Mesendoderm (in vitro differentiated cells): ENCODE data around the gene CLSTN3.

Experiments
- DNase-seq: peaks from one replicate; pipeline ENCODE4 v3.0.0; 2013
- H2AK5ac ChIP-seq: 2 replicates; pipeline ENCODE4 v1.6.1; 2013; ENCODE audit warnings: low read length, inconsistent platforms
- H2BK120ac ChIP-seq: 2 replicates; pipeline ENCODE4 v1.6.1; 2013; ENCODE audit warnings: low read depth, mild to moderate bottlenecking, low read length, moderate library complexity, mixed read lengths
- H2BK15ac ChIP-seq: replicated peaks from 2 replicates; pipeline ENCODE4 v1.6.1; 2013; ENCODE audit warnings: low read depth, mild to moderate bottlenecking, moderate library complexity
- H2BK5ac ChIP-seq: 2 replicates; pipeline ENCODE4 v1.6.1; 2013; ENCODE audit warnings: low read length, inconsistent platforms
- H3K18ac ChIP-seq: 2 replicates; pipeline ENCODE4 v1.6.1; 2013; ENCODE audit warnings: mild to moderate bottlenecking, low read length, mixed read lengths
- H3K23ac ChIP-seq: one replicate; pipeline ENCODE4 v1.6.1; 2013; ENCODE audit warnings: low read length
- H3K27ac ChIP-seq: 2 replicates; pipeline ENCODE4 v1.5.1; 2013; ENCODE audit warnings: low read depth, mild to moderate bottlenecking, inconsistent platforms, low read length, moderate library complexity
- H3K27me3 ChIP-seq: 2 replicates; pipeline ENCODE4 v1.6.1; 2013; ENCODE audit warnings: low read length, control low read depth, mild to moderate bottlenecking, inconsistent platforms; ENCODE audit not compliant: insufficient read depth, poor library complexity
- H3K36me3 ChIP-seq: 2 replicates; pipeline ENCODE4 v1.6.1; 2013; ENCODE audit warnings: low read length, inconsistent platforms; ENCODE audit not compliant: control insufficient read depth, insufficient read depth
- H3K4ac ChIP-seq: one replicate; pipeline ENCODE4 v1.6.1; 2013; ENCODE audit warnings: low read depth, mild to moderate bottlenecking, low read length, moderate library complexity
- H3K4me1 ChIP-seq: 2 replicates; pipeline ENCODE4 v1.6.1; 2013; ENCODE audit warnings: low read depth, low read length, inconsistent platforms; ENCODE audit not compliant: control insufficient read depth
- H3K4me2 ChIP-seq: 2 replicates; pipeline ENCODE4 v1.6.1; 2013; ENCODE audit warnings: low read length
- H3K4me3 ChIP-seq: 2 replicates; pipeline ENCODE4 v1.5.1; 2013; ENCODE audit warnings: mild to moderate bottlenecking, low read length
- H3K56ac ChIP-seq: one replicate; pipeline ENCODE4 v1.6.1; 2013; ENCODE audit warnings: low read length
- H3K79me1 ChIP-seq: 2 replicates; pipeline ENCODE4 v1.6.1; 2013; ENCODE audit warnings: low read length, inconsistent platforms
- H3K79me2 ChIP-seq: 2 replicates; pipeline ENCODE4 v1.6.1; 2013; ENCODE audit warnings: mild to moderate bottlenecking, low read length; ENCODE audit not compliant: control insufficient read depth, insufficient read depth
- H3K9ac ChIP-seq: 2 replicates; pipeline ENCODE4 v1.6.1; 2013; ENCODE audit warnings: low read length, inconsistent platforms
- H4K5ac ChIP-seq: one replicate; pipeline ENCODE4 v1.6.1; 2013; ENCODE audit warnings: low read length
- H4K8ac ChIP-seq: one replicate; pipeline ENCODE4 v1.6.1; 2013; ENCODE audit warnings: low read depth, mild to moderate bottlenecking, control low read depth, low read length, moderate library complexity
- WGBS: extraction: QIAGEN DNeasy Blood & Tissue Kit; methylation state at CpG from one replicate; pipeline ENCODE4 v1.1.7; 2013; ENCODE audit warnings: low lambda C conversion rate, missing lambda C conversion rate; ENCODE audit not compliant: insufficient coverage; ENCODE audit errors: extremely low coverage; 5-methylcytosine and 5-hydroxymethylcytosine counted together

Gene CLSTN3

DNA sequence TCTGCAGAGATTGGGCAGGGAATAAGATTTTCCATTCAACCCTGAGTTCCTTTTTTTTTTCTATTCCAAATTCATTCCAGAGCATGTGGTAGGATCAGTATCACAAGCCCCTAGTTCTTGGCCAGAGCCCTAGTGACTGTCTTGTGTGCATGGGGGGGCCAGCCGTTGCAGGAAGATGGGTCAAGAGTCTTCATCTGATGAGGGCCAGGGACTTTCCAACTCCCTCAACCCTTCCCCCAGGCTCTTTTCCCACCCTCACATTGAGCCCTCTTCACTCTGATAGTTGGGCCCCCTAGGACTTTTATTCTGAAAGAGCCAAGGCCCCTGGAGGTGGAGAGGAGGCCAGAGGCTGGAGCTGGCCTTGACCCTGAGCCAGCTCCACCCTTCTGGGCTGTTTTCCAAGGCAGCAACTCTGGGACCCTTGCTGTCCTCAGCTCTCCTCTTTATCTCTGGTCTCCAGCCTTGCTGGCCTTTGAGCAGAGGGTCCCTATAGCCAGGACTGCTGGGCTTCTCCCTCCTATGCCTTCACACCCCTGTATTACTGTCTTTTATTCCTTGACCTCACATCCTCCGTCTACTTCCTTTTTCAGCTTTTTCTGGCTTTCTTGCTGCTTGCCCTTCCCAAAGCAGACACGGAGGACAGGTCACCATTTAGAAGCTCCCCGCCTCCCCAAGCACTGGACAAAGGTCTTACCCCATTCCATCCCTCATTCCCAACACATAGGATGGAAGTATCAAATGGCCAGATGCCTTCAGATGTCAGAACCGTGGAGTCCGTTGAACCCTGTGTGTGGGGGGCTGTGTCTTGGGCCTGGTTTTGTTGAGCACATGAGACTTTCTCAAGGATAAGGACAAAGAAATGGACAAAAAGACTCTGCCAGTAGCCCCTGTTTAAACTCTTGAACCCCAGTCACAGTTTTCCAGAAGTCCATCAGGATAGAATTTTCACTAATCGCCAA, 7.1 kb upstream of the CLSTN3 start:
- Histone ChIP-seq H3K4me1 (peaks cover 4% of the 10 kb centered on the region), H3K79me1 (no peaks in the 10 kb centered on the region)
- DNase-seq = peak; percentile 13

DNA sequence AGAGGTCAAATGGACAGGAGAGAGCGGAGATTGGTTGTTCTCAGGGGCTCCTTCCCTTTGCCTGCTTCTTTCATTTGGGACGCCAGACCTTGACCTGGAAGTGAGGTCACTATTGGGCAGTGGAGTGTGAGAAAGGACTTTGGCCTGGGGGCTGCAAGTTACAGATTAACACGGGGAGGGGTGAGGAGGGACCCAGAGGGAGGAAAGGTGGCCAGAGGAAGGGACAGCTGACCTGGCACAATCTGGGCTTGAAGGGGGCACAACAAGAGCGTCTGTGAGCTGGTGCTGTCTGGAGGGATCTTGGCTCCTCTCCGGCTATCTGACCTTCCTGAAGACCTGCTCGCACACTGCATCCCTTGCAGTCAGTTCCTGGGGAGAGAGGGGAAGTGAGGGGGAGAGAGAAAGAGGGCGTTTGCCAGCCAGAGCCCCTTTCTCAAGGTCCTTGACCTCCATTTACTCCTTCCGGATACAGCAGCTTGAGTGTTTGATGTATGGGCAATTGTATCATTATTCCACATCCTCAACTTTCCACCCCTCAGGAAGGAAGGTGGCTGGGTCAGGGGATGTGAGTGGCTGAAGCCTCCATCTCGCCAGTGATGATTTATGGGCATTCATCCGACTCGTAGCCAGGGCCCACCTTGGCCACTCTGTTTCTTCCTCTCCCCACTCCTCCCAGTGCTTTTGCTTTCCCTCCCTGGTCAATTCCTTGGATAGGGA, 6.2 kb upstream of the CLSTN3 start:
- H3K4me1 ChIP-seq = peaks cover 11% of the 10 kb centered on the region
- H3K4me3 ChIP-seq = no peak overlapping the region
- H3K27me3 ChIP-seq = no peaks in the 10 kb centered on the region
- no peak overlapping the region for H3K4ac ChIP-seq
- no peak overlapping the region for H2AK5ac ChIP-seq
- H3K27ac ChIP-seq = no peak overlapping the region
- H3K23ac ChIP-seq = no peak overlapping the region
- no CpG with 5 or more reads among the region's 11 CpGs for WGBS
- H2BK5ac ChIP-seq = no peak overlapping the region
- no peak overlapping the region for H3K56ac ChIP-seq
- no peaks in the 10 kb centered on the region for H3K79me2 ChIP-seq
- no peaks in the 10 kb centered on the region for H3K36me3 ChIP-seq
- DNase-seq = no peak
- H3K9ac ChIP-seq = no peak overlapping the region
- no peak overlapping the region for H3K4me2 ChIP-seq
- H3K79me1 ChIP-seq = no peaks in the 10 kb centered on the region
- H4K8ac ChIP-seq = no peak overlapping the region
- no peak overlapping the region for H2BK120ac ChIP-seq
- H4K5ac ChIP-seq = no peak overlapping the region
- no peak overlapping the region for H2BK15ac ChIP-seq
- no peak overlapping the region for H3K18ac ChIP-seq

More for the DNA sequence above, 7.1 kb upstream of the CLSTN3 start:
- H3K27ac ChIP-seq = no peak overlapping the region
- H4K8ac ChIP-seq = no peak overlapping the region
- no peak overlapping the region for H3K9ac ChIP-seq
- H3K4me3 ChIP-seq = no peak overlapping the region
- no peak overlapping the region for H3K23ac ChIP-seq
- H3K4ac ChIP-seq = no peak overlapping the region
- H2BK120ac ChIP-seq = no peak overlapping the region
- no peak overlapping the region for H4K5ac ChIP-seq
- H3K79me2 ChIP-seq = no peaks in the 10 kb centered on the region
- H3K18ac ChIP-seq = no peak overlapping the region
- no peak overlapping the region for H2BK5ac ChIP-seq
- no peaks in the 10 kb centered on the region for H3K36me3 ChIP-seq
- no peak overlapping the region for H2BK15ac ChIP-seq
- no peak overlapping the region for H3K56ac ChIP-seq
- no peak overlapping the region for H3K4me2 ChIP-seq
- no peaks in the 10 kb centered on the region for H3K27me3 ChIP-seq
- H2AK5ac ChIP-seq = no peak overlapping the region
- no CpG with 5 or more reads among the region's 7 CpGs for WGBS

DNA sequence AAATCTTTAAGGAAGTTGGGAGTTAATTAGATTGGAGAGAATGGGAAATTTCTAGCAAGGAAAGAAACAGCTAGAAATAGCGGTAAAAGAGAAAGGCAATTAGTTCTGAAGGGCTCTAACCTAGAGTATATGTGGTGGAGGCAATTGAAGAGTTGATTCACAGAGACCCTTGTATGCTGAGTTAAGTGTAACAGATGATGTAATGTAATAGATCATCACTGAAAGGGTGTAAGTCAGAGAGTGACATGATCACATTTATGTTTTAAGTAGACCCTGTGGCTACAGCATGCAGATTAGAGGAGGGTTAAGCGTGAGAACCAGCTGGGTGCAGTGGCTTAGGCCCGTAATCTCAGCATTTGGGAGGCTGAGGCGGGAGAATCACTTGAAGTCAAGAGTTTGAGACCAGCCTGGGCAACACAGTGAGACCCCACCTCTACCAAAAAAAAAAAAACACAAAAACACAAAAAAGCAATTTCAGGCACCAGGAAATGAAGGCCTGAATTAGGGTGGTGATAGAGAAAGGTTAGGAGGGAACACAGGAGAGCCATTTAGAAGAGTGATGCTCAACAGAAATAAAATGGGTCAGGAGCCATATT, 4.4 kb upstream of the CLSTN3 start:
- Histone ChIP-seq H3K18ac (no peak overlapping the region), H3K9ac (no peak overlapping the region), H3K4me1 (peaks cover 14% of the 10 kb centered on the region), H3K79me1 (no peaks in the 10 kb centered on the region), H3K23ac (no peak overlapping the region), H3K36me3 (no peaks in the 10 kb centered on the region), H3K79me2 (no peaks in the 10 kb centered on the region), H3K27ac (no peak overlapping the region), H3K27me3 (no peaks in the 10 kb centered on the region), H2AK5ac (no peak overlapping the region), H3K4me3 (no peak overlapping the region), H4K5ac (no peak overlapping the region), H3K4me2 (no peak overlapping the region), H3K56ac (no peak overlapping the region), H2BK15ac (no peak overlapping the region), H2BK120ac (no peak overlapping the region), H4K8ac (no peak overlapping the region), H3K4ac (no peak overlapping the region), H2BK5ac (no peak overlapping the region)
- DNase-seq = no peak
- 100% methylated on average over 1 of the region's 4 CpGs for WGBS

DNA sequence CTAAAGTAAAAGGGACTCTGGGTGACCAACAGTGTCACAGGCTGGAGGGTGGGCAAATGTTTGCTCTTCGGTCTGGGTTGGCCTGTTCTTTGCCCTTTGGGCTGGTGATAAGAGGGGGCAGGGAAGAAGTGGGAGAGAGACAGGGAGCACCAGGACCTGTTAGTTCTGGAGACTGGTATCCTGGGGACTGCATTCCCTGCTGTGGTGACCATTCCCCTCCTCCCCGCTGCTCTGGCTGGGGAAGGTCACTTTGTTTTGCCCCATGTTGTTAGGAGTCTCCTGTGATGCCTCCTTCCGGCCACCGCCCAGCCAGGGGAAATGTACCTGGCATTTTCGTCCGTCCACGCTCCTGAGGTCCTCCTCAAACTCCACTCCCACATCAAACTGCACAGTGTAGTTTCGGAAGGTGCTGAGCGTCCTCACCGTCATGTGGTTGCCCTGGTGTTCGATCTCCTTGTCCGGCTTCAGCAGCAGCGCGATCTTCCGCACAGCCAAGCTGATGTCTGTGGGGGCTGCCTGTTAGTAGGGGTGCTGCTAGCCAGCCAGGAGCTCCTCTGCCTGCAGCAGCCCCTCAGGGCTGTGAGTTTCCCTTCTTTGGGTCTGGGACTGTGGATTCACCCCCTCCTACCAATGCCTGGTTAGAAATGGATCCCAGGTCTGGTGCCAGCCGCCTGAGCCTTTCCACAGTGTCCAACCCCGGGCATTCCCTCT, 2.1 kb upstream of the CLSTN3 start:
- H4K5ac ChIP-seq = no peak overlapping the region
- H3K18ac ChIP-seq = no peak overlapping the region
- DNase-seq = no peak
- H3K56ac ChIP-seq = peak overlapping the region; percentile 52
- H3K4me3 ChIP-seq = no peak overlapping the region
- no CpG with 5 or more reads among the region's 17 CpGs for WGBS
- H2BK15ac ChIP-seq = no peak overlapping the region
- H2AK5ac ChIP-seq = peak overlapping the region; percentile 5
- H3K27me3 ChIP-seq = no peaks in the 10 kb centered on the region
- no peaks in the 10 kb centered on the region for H3K79me2 ChIP-seq
- peak overlapping the region; percentile 28 for H3K4ac ChIP-seq
- H3K36me3 ChIP-seq = no peaks in the 10 kb centered on the region
- H2BK5ac ChIP-seq = peak overlapping the region; percentile 47
- H4K8ac ChIP-seq = no peak overlapping the region
- no peaks in the 10 kb centered on the region for H3K79me1 ChIP-seq
- peak overlapping the region; percentile 59 for H3K23ac ChIP-seq
- peak overlapping the region; percentile 3 for H3K4me2 ChIP-seq
- H3K27ac ChIP-seq = no peak overlapping the region
- H3K9ac ChIP-seq = peak overlapping the region; percentile 1
- H3K4me1 ChIP-seq = peaks cover 15% of the 10 kb centered on the region
- no peak overlapping the region for H2BK120ac ChIP-seq

DNA sequence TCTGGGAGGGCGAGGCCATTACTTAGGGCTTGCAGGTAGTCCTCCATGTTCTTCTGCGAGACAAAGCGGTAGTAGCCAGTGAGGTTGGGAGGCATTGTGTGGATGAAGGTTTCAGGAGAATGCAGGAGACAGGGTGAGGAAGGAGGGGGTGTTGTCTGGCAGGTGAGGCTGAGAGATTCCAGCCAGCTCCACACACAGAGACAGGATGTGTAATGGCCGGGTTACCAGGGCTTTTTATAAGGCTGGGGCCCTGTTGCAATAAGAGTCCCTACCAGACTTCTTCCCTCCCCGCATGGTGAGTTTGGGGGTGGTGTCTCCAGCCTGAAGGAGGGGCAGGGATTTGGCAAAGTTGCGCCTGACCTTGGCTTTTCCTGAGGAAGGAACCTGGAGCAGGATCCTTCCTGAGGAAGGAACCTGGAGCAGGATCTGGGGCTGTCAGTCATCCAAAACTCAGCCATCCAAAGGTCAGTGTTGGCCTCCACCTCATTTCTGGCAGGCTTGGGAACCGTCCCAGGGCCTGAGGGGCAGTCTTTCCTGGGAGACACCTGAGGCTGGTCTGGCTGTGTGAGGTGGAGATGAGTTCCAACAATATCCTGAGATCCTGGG, 1.4 kb upstream of the CLSTN3 start, which contains the start of gene RBP5:
TSS of gene RBP5 (minus strand) at position 209 of the 606 bp plus-strand sequence. CDS start at position 95, 114 bp downstream.
- Histone ChIP-seq H2BK120ac (no peak within 1 kb of the TSS), H2BK15ac (no peak within 1 kb of the TSS), H3K4me2 (peak within 1 kb of the TSS; percentile 100), H3K23ac (peak within 1 kb of the TSS; percentile 91), H3K4me1 (peaks cover 15% of the 10 kb centered on the region), H2AK5ac (peak within 1 kb of the TSS; percentile 5), H3K36me3 (no peaks in the 10 kb centered on the region), H3K56ac (peak within 1 kb of the TSS; percentile 84), H3K18ac (no peak within 1 kb of the TSS), H3K27me3 (no peaks in the 10 kb centered on the region), H4K8ac (no peak within 1 kb of the TSS), H3K27ac (no peak within 1 kb of the TSS), H3K79me2 (no peaks in the 10 kb centered on the region), H4K5ac (no peak within 1 kb of the TSS), H3K4me3 (peak within 1 kb of the TSS; percentile 57), H3K9ac (peak within 1 kb of the TSS; percentile 67), H2BK5ac (peak within 1 kb of the TSS; percentile 47), H3K4ac (peak within 1 kb of the TSS; percentile 28), H3K79me1 (no peaks in the 10 kb centered on the region)
- WGBS = no CpG with 5 or more reads among the region's 7 CpGs
- peak; percentile 87 for DNase-seq
